GM12891 (cell line): ENCODE results near the gene MRPL11.

Source experiments
- DNase-seq: peaks from one replicate; pipeline ENCODE4 v3.0.0; 2011; ENCODE audit warnings: low spot score; ENCODE audit not compliant: insufficient read length
- FAIRE-seq: peaks from 2 replicates; lab custom pipeline; 2011; peaks lifted over from hg19 to GRCh38; lab: Jason Lieb, UNC
- PAX5 ChIP-seq: IDR thresholded peaks from 2 replicates; pipeline ENCODE4 v1.6.1; 2011; ENCODE audit warnings: low read length, moderate library complexity, mild to moderate bottlenecking; ENCODE audit not compliant: insufficient read depth, severe bottlenecking
- POLR2A ChIP-seq: IDR thresholded peaks from 2 replicates; pipeline ENCODE4 v1.6.1; 2011; ENCODE audit warnings: low read depth, low read length, control low read depth
- POLR2AphosphoS5 ChIP-seq: IDR thresholded peaks from 2 replicates; pipeline ENCODE4 v1.6.1; 2011; ENCODE audit warnings: low read depth, low read length, control low read depth
- POU2F2 ChIP-seq: IDR thresholded peaks from 2 replicates; pipeline ENCODE4 v1.6.1; 2011; ENCODE audit warnings: low read depth, mild to moderate bottlenecking, control low read depth, low read length, moderate library complexity
- SPI1 ChIP-seq: IDR thresholded peaks from 2 replicates; pipeline ENCODE4 v1.6.1; 2011; ENCODE audit warnings: low read depth, low read length, control low read depth
- TAF1 ChIP-seq: IDR thresholded peaks from 2 replicates; pipeline ENCODE4 v1.6.1; 2011; ENCODE audit warnings: low read depth, low read length, control low read depth

Gene MRPL11

DNA sequence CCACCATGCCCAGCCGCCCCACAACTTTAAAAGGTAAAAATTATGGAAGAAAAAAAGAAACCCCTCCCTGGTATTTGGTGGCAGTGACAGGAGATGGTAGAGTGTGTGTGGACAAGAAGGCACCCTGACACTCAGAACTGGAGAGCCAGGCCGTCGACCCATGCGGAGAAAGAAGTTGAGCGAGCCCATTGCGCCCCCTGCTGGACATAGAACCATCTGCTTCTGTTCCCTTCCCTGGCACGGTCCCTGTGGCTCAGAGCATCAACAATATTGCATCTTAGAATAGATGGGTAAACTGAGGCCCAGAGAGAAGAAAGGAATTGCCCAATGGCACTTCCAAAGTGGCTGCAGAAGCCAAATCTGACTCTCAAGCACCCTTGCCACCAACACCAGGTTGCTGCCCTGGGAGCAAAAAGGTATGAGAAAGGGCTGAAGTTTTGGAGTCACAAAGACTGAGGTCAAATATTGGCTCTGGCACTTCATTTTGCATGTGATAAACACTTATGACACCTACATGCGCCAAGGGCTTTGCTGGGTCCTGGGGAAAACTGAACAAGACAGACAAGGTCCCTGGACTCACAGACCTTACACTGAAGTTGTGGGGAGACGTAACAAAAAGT, 8.6 kb downstream of the MRPL11 start:
- DNase-seq (peak; percentile 71), FAIRE-seq (peak; percentile 74)
- no peak for TF ChIP-seq POLR2AphosphoS5
- TF ChIP-seq SPI1: no peak
- no peak for TF ChIP-seq POLR2A
- no peak for TF ChIP-seq PAX5
- TF ChIP-seq POU2F2: no peak

- no peak for FAIRE-seq
- DNase-seq: no peak
- TF ChIP-seq POLR2AphosphoS5 (no peak), POLR2A (no peak), POU2F2 (no peak), PAX5 (no peak), TAF1 (no peak), SPI1 (no peak)
Measured at GRCh38 chr11:66428933-66429332, 9.7 kb downstream of the MRPL11 start.

DNA sequence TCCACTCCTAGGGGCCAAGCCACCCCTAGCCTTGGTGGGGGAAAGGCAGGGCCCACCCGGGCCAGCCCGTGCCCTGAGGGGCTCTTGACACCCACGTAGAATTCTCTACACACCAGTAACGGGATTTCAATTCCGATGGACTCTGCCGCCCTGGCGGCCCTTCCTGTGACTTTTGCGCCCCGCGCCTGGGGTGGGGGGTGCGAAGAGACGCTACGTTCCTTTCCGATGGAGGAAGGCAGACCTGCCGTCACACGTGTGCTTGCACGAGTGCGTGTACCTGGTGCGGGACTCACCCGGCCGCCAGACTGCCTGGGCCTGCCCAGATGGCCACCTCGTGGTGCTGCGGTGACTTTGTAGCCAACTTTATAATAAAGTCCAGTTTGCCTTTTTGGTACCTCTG, 12.3 kb downstream of the MRPL11 start:
- TF ChIP-seq SPI1: no peak
- no peak for TF ChIP-seq POLR2A
- no peak for TF ChIP-seq TAF1
- TF ChIP-seq PAX5: no peak
- no peak for TF ChIP-seq POU2F2
- TF ChIP-seq POLR2AphosphoS5: no peak
- DNase-seq (no peak), FAIRE-seq (no peak)

DNA sequence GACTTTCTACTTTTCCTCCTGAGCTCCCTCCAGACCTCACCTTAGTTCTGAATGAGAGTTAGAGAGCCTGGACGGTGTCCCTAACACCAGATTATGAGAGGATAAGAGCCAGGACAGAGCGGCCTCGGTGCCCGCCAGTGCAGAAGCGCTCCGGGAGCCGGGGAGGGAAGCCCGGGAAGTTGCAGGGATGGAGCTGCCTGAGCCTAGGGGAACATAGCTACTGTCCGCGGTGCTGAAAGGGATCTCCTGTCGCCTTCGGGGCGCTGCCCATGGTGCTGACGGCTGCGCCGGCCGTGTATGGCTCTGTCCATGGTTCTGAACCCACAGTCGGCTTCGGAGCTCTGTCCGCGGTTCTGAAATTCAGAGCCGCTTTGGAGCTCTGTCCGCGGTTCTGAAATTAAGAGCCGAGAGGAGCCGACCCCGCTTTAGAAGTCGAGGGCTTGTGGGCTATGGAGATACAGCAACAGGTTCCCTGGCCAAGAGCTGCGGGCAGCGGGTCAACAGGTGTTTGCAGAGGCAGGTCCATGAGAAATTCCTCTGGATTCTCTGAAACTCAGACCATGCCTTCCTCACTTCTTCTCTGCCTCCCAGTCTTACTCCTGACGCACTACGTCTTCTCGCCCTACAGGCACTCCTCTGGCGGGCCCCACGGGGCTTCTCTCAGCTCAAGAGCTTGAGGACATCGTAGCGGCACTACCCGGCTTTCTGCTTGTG, 17.0 kb downstream of the MRPL11 start:
- DNase-seq: peak; percentile 86
- peak; percentile 87 for FAIRE-seq
- TF ChIP-seq POLR2AphosphoS5: no peak
- peak; percentile 27 for TF ChIP-seq PAX5
- peak; percentile 56 for TF ChIP-seq SPI1
- TF ChIP-seq POLR2A: no peak
- TF ChIP-seq TAF1: no peak
- TF ChIP-seq POU2F2: peak; percentile 73; the same call in 1 of the 2 replicates

GRCh38 chr11:66420671-66421476, 17.8 kb downstream of the MRPL11 start, which contains the start of gene NPAS4:
NPAS4 (plus strand) TSS chr11:66421035; CDS start chr11:66421180, 145 bp downstream.
- no peak for TF ChIP-seq POLR2AphosphoS5
- no peak for TF ChIP-seq POU2F2
- no peak for TF ChIP-seq TAF1
- TF ChIP-seq POLR2A: no peak
- TF ChIP-seq SPI1: no peak
- TF ChIP-seq PAX5: no peak
- DNase-seq (no peak), FAIRE-seq (no peak)

- FAIRE-seq (no peak), DNase-seq (no peak)
- TF ChIP-seq POLR2A (no peak), PAX5 (no peak), SPI1 (no peak), TAF1 (no peak), POU2F2 (no peak), POLR2AphosphoS5 (no peak)
Measured at GRCh38 chr11:66419825-66420224, 18.8 kb downstream of the MRPL11 start.

GRCh38 chr11:66418986-66419308, 19.7 kb downstream of the MRPL11 start:
- no peak for FAIRE-seq
- TF ChIP-seq SPI1 (no peak), POLR2AphosphoS5 (no peak), POLR2A (no peak), POU2F2 (no peak), TAF1 (no peak), PAX5 (no peak)
- no peak for DNase-seq

DNA sequence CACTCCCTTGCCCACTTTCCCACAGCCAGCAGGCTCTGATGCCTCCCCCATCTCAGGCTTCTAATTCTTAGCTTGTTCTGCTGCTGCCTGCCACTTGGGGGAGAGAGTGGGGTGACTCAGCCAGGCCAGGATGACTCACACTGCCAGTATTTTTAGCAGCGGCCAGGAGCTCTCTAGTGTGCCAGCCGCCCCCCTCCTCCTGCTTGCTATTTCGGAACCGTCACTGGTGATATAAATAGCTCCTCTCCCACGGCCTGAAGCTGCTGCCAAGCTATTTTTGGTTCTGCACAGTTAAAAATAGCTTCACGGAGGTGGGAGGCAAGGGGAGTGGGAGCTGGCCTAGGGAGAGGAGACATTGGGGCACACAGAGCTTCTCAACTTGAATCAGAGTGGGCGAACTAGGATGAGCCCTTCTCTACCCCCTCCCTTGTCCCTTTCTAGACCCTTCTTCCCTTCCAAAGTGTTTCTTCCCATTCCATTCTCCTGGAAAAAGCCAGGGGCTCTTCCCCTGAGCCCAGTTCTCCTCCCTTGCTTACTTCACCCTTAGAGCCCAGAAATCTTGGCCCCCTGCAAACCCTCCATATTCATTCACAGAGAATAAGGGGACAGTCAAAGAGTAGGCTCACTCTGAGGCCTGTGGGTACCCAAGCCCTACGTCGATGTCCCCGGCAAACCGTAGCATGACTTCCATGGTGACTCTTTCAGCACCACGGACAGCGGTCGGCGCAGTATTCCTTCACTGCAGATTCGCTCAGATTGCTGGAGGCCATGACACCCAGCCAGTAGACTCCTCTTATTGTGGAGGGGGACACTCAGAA, 20.3 kb downstream of the MRPL11 start:
- FAIRE-seq (no peak), DNase-seq (peak; percentile 49)
- TF ChIP-seq SPI1 (no peak), POLR2A (no peak), POLR2AphosphoS5 (no peak), POU2F2 (no peak), TAF1 (no peak), PAX5 (no peak)
